HG03342 (cell line): ENCODE data around the gene B9D1.

ENCODE experiments used
- ATAC-seq: cut with Tn5 transposase; IDR thresholded peaks from one replicate; pipeline ENCODE4 v1.9.1; 2021; ENCODE audit warnings: mild to moderate bottlenecking, moderate library complexity; ENCODE audit not compliant: unreplicated experiment

The B9D1 gene

GRCh38 chr17:19362277-19363113 lies at the start of gene B9D1:
Gene B9D1 (minus strand): TSS chr17:19362723. CDS start chr17:19362569, 154 bp downstream.
- peak; percentile 74 for ATAC-seq

- ATAC-seq: no peak
Observed at GRCh38 chr17:19411631-19412030, 49.1 kb upstream of the B9D1 start.

GRCh38 chr17:19410875-19411620 lies 48.5 kb upstream of the B9D1 start, which contains the start of gene RNF112:
Gene RNF112 (plus strand): TSS chr17:19411232. CDS start chr17:19411409, 177 bp downstream.
- ATAC-seq: no peak

GRCh38 chr17:19410091-19410490 lies 47.6 kb upstream of the B9D1 start:
- ATAC-seq: no peak

- no peak for ATAC-seq
Observed at GRCh38 chr17:19409509-19409908, 47.0 kb upstream of the B9D1 start.

- ATAC-seq: no peak
Observed at GRCh38 chr17:19409066-19409465, 46.5 kb upstream of the B9D1 start.

- no peak for ATAC-seq
Observed at GRCh38 chr17:19408346-19408710, 45.8 kb upstream of the B9D1 start.

GRCh38 chr17:19407601-19408345 lies 45.2 kb upstream of the B9D1 start:
- no peak for ATAC-seq

GRCh38 chr17:19405114-19405513 lies 42.6 kb upstream of the B9D1 start:
- no peak for ATAC-seq

GRCh38 chr17:19404264-19404663 lies 41.7 kb upstream of the B9D1 start:
- no peak for ATAC-seq

GRCh38 chr17:19403021-19403420 lies 40.5 kb upstream of the B9D1 start:
- ATAC-seq: no peak

- no peak for ATAC-seq
Observed at GRCh38 chr17:19402171-19402570, 39.6 kb upstream of the B9D1 start.

- no peak for ATAC-seq
Observed at GRCh38 chr17:19401321-19402010, 38.9 kb upstream of the B9D1 start.

- ATAC-seq: no peak
Observed at GRCh38 chr17:19399750-19400450, 37.4 kb upstream of the B9D1 start.

GRCh38 chr17:19398301-19399181 lies 36.0 kb upstream of the B9D1 start:
- ATAC-seq: no peak

GRCh38 chr17:19397556-19398041 lies 35.1 kb upstream of the B9D1 start:
- ATAC-seq: no peak

- ATAC-seq: no peak
Observed at GRCh38 chr17:19392303-19392702, 29.8 kb upstream of the B9D1 start.

GRCh38 chr17:19391432-19391831 lies 28.9 kb upstream of the B9D1 start:
- ATAC-seq: no peak

- ATAC-seq: no peak
Observed at GRCh38 chr17:19390951-19391350, 28.4 kb upstream of the B9D1 start.
